ENCODE results near the gene ROBO1. TPM values are rescaled to one million over a fixed set of nuclear protein-coding genes. Genes with fewer than 3 reads are reported as not detected.

ROBO1 gene
- total RNA-seq, 1 experiment from 2014 or later, result 67.6 TPM

GRCh38 chr3:78912259-78912658 is 855.5 kb downstream of the ROBO1 start:
- peaks cover 70% of the 10 kb centered on the region for H3K4me1 ChIP-seq (ENCODE audit: insufficient read depth, low read length, poor library complexity, severe bottlenecking)
- H3K36me3 ChIP-seq (ENCODE audit: insufficient read depth, low read length, poor library complexity, severe bottlenecking), result no peaks in the 10 kb centered on the region
- CTCF ChIA-PET, result no interaction called here
- no TSS peak for BruUV-seq (replicated peaks)
- H3K27ac ChIP-seq (ENCODE audit: low read depth, low read length, poor library complexity, severe bottlenecking), result peak overlapping the region; percentile 17
- TF ChIP-seq CTCF (conservative IDR thresholded peaks at IDR 0.05; ENCODE audit: low read depth, low read length) (no peak), EZH2 (IDR thresholded peaks at IDR 0.05; ENCODE audit: borderline replicate concordance, low read depth, low read length, poor library complexity, severe bottlenecking) (no peak)
- no peaks in the 10 kb centered on the region for H3K27me3 ChIP-seq (replicated peaks; ENCODE audit: insufficient read depth, low read depth, low read length, poor library complexity)
- H3K9me3 ChIP-seq (ENCODE audit: low read depth, low read length, poor library complexity, severe bottlenecking), result no peaks in the 10 kb centered on the region
- intact Hi-C loops (cut with micrococcal nuclease; ENCODE audit: unreplicated experiment), result no loop called here
- POLR2A ChIA-PET (ENCODE audit: low non-redundant PET), result no interaction called here
- DNase-seq (ENCODE audit: low spot score), result peak; percentile 50
- H3K4me3 ChIP-seq (ENCODE audit: low read depth, low read length, poor library complexity, severe bottlenecking), result no peak overlapping the region

GRCh38 chr3:78911394-78911793 is 856.4 kb downstream of the ROBO1 start:
- TF ChIP-seq EZH2 (IDR thresholded peaks at IDR 0.05; ENCODE audit: borderline replicate concordance, low read depth, low read length, poor library complexity, severe bottlenecking) (no peak), CTCF (conservative IDR thresholded peaks at IDR 0.05; ENCODE audit: low read depth, low read length) (no peak)
- ChIA-PET POLR2A (ENCODE audit: low non-redundant PET) (no interaction called here), CTCF (no interaction called here)
- Histone ChIP-seq H3K27ac (ENCODE audit: low read depth, low read length, poor library complexity, severe bottlenecking) (no peak overlapping the region), H3K9me3 (ENCODE audit: low read depth, low read length, poor library complexity, severe bottlenecking) (no peaks in the 10 kb centered on the region), H3K4me3 (ENCODE audit: low read depth, low read length, poor library complexity, severe bottlenecking) (no peak overlapping the region), H3K27me3 (replicated peaks; ENCODE audit: insufficient read depth, low read depth, low read length, poor library complexity) (no peaks in the 10 kb centered on the region), H3K36me3 (ENCODE audit: insufficient read depth, low read length, poor library complexity, severe bottlenecking) (no peaks in the 10 kb centered on the region), H3K4me1 (ENCODE audit: insufficient read depth, low read length, poor library complexity, severe bottlenecking) (peaks cover 62% of the 10 kb centered on the region)
- BruUV-seq (replicated peaks), result no TSS peak
- no peak for DNase-seq (ENCODE audit: low spot score)
- intact Hi-C loops (cut with micrococcal nuclease; ENCODE audit: unreplicated experiment), result no loop called here

- intact Hi-C loops (cut with micrococcal nuclease; ENCODE audit: unreplicated experiment), result no loop called here
- peaks cover 49% of the 10 kb centered on the region for H3K4me1 ChIP-seq (ENCODE audit: insufficient read depth, low read length, poor library complexity, severe bottlenecking)
- no peak overlapping the region for H3K4me3 ChIP-seq (ENCODE audit: low read depth, low read length, poor library complexity, severe bottlenecking)
- CTCF ChIA-PET, result no interaction called here
- peak overlapping the region; percentile 21 for H3K27ac ChIP-seq (ENCODE audit: low read depth, low read length, poor library complexity, severe bottlenecking)
- H3K36me3 ChIP-seq (ENCODE audit: insufficient read depth, low read length, poor library complexity, severe bottlenecking), result no peaks in the 10 kb centered on the region
- TF ChIP-seq EZH2 (IDR thresholded peaks at IDR 0.05; ENCODE audit: borderline replicate concordance, low read depth, low read length, poor library complexity, severe bottlenecking), result no peak
- no peak for TF ChIP-seq CTCF (conservative IDR thresholded peaks at IDR 0.05; ENCODE audit: low read depth, low read length)
- no peaks in the 10 kb centered on the region for H3K27me3 ChIP-seq (replicated peaks; ENCODE audit: insufficient read depth, low read depth, low read length, poor library complexity)
- BruUV-seq (replicated peaks), result no TSS peak
- POLR2A ChIA-PET (ENCODE audit: low non-redundant PET), result no interaction called here
- no peaks in the 10 kb centered on the region for H3K9me3 ChIP-seq (ENCODE audit: low read depth, low read length, poor library complexity, severe bottlenecking)
- no peak for DNase-seq (ENCODE audit: low spot score)
These were observed 859.6 kb downstream of the ROBO1 start for GRCh38 chr3:78908236-78908635.

All from A673 (cell line).